ENCODE data around the gene CDC16.

DNA sequence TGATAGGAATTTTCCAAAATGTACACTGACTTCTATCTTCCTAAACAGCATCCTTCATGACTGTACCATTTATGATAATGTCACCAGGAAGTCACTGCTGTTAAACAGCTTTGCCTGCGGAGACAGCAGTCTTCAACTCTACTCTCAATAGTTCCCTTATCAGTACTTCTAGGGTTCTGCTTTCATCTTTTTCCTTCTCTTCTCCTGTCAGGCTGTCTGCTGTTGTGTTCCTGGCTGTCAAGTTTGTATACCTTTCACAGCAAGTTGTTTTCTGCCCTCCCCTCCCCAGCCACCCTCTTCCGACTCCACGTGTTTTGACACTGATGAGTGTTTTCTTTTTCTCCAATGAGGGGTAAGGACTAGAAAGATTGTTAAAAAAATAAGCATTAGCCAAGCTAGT, 48.9 kb downstream of the CDC16 start:
- TF ChIP-seq, protein P1, sequence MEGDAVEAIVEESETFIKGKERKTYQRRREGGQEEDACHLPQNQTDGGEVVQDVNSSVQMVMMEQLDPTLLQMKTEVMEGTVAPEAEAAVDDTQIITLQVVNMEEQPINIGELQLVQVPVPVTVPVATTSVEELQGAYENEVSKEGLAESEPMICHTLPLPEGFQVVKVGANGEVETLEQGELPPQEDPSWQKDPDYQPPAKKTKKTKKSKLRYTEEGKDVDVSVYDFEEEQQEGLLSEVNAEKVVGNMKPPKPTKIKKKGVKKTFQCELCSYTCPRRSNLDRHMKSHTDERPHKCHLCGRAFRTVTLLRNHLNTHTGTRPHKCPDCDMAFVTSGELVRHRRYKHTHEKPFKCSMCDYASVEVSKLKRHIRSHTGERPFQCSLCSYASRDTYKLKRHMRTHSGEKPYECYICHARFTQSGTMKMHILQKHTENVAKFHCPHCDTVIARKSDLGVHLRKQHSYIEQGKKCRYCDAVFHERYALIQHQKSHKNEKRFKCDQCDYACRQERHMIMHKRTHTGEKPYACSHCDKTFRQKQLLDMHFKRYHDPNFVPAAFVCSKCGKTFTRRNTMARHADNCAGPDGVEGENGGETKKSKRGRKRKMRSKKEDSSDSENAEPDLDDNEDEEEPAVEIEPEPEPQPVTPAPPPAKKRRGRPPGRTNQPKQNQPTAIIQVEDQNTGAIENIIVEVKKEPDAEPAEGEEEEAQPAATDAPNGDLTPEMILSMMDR (IDR thresholded peaks at IDR 0.05), result no peak
- TF ChIP-seq POLR2A (IDR thresholded peaks at IDR 0.05), result no peak

All from Peyer's patch (tissue), 4 donors.